HEK293 (cell line): ENCODE data around the gene PSRC1.

Source experiments
- CTCF ChIA-PET: fragments of 350-600 bp; formaldehyde crosslinking; extraction: SDS; loops from one replicate; lab custom pipeline; 2021; ENCODE audit warnings: antibody characterized with exemption; lab: Yijun Ruan, JAX
- POLR2A ChIA-PET: fragments of 300-600 bp; formaldehyde crosslinking; extraction: SDS; loops from one replicate; lab custom pipeline; 2020; ENCODE audit warnings: antibody characterized with exemption, inconsistent platforms; lab: Yijun Ruan, JAX
- H3K27ac ChIP-seq: fragments of 200-500 bp; sonication (Bioruptor generic); 2 replicates; pipeline ENCODE4 v1.5.1; 2014; ENCODE audit warnings: low read depth, low read length, control low read depth, inconsistent platforms; ENCODE audit errors: extremely low read depth
- H3K36me3 ChIP-seq, 2 experiments: fragments of 200-500 bp in 1 of 2; sonication (Bioruptor generic) in 1 of 2; 1 replicate in 1 of 2; 2 replicates in 1 of 2; pipeline ENCODE4 v1.5.1; 2014 to 2017; ENCODE audit warnings: inconsistent platforms in 2 of 2, low read length in 2 of 2; ENCODE audit not compliant: control insufficient read depth in 2 of 2, insufficient read depth in 1 of 2
- H3K4me1 ChIP-seq: fragments of 200-500 bp; sonication (Bioruptor generic); 2 replicates; pipeline ENCODE4 v1.5.1; 2014; ENCODE audit warnings: mild to moderate bottlenecking, low read length, inconsistent platforms; ENCODE audit not compliant: control insufficient read depth, insufficient read depth
- H3K4me3 ChIP-seq: 2 replicates; pipeline ENCODE4 v1.5.1; 2011; ENCODE audit warnings: low read depth, mild to moderate bottlenecking, control low read depth, low read length, moderate library complexity
- H3K9me3 ChIP-seq: fragments of 200-500 bp; sonication (Bioruptor generic); 2 replicates; pipeline ENCODE4 v1.5.1; 2014; ENCODE audit warnings: low read depth, low read length, inconsistent platforms; ENCODE audit not compliant: control insufficient read depth, insufficient read depth
- BCL11B ChIP-seq: fragments of 450-650 bp; formaldehyde crosslinking; IDR thresholded peaks from 2 replicates; pipeline ENCODE4 v1.5.1; 2016; ENCODE audit warnings: low read depth, missing biosample characterization, missing genetic modification characterization
- INSM2 ChIP-seq: fragments of 450-650 bp; formaldehyde crosslinking; IDR thresholded peaks from 2 replicates; pipeline ENCODE4 v1.5.1; 2016; ENCODE audit warnings: missing biosample characterization, missing genetic modification characterization
- KLF7 ChIP-seq: fragments of 450-650 bp; formaldehyde crosslinking; IDR thresholded peaks from 2 replicates; pipeline ENCODE4 v1.5.1; 2016; ENCODE audit warnings: missing biosample characterization, missing genetic modification characterization, borderline replicate concordance
- PRDM1 ChIP-seq: fragments of 450-650 bp; formaldehyde crosslinking; IDR thresholded peaks from 2 replicates; pipeline ENCODE4; 2016; ENCODE audit warnings: missing biosample characterization, missing genetic modification characterization
- SCRT2 ChIP-seq: fragments of 450-650 bp; formaldehyde crosslinking; IDR thresholded peaks from 2 replicates; pipeline ENCODE4 v1.5.1; 2016; ENCODE audit warnings: missing biosample characterization, missing genetic modification characterization
- SP2 ChIP-seq: fragments of 450-650 bp; formaldehyde crosslinking; IDR thresholded peaks from 2 replicates; pipeline ENCODE4 v1.5.1; 2016; ENCODE audit warnings: missing biosample characterization, missing genetic modification characterization
- ZBTB10 ChIP-seq: fragments of 450-650 bp; formaldehyde crosslinking; IDR thresholded peaks from 2 replicates; pipeline ENCODE4 v1.5.1; 2016; ENCODE audit warnings: missing biosample characterization, missing genetic modification characterization
- ZBTB7A ChIP-seq: fragments of 450-650 bp; formaldehyde crosslinking; IDR thresholded peaks from 2 replicates; pipeline ENCODE4 v1.5.1; 2016; ENCODE audit warnings: low read depth, missing biosample characterization, missing genetic modification characterization
- ZFHX2 ChIP-seq: fragments of 450-650 bp; formaldehyde crosslinking; conservative IDR thresholded peaks from 2 replicates; pipeline ENCODE4 v1.5.1; 2016; ENCODE audit warnings: missing biosample characterization, missing genetic modification characterization
- ZNF132 ChIP-seq: fragments of 450-650 bp; formaldehyde crosslinking; IDR thresholded peaks from 2 replicates; pipeline ENCODE4 v1.5.1; 2017; ENCODE audit warnings: missing biosample characterization, missing genetic modification characterization, borderline replicate concordance
- ZNF18 ChIP-seq: fragments of 450-650 bp; formaldehyde crosslinking; IDR thresholded peaks from 2 replicates; pipeline ENCODE4 v1.5.1; 2016; ENCODE audit warnings: missing biosample characterization, missing genetic modification characterization
- ZNF354C ChIP-seq: fragments of 450-650 bp; formaldehyde crosslinking; IDR thresholded peaks from 2 replicates; pipeline ENCODE4 v1.5.1; 2016; ENCODE audit warnings: missing biosample characterization, missing genetic modification characterization, low read depth, borderline replicate concordance
- ZNF398 ChIP-seq: fragments of 450-650 bp; formaldehyde crosslinking; IDR thresholded peaks from 2 replicates; pipeline ENCODE4 v1.5.1; 2017; ENCODE audit warnings: missing biosample characterization, missing genetic modification characterization
- ZNF423 ChIP-seq: fragments of 450-650 bp; formaldehyde crosslinking; IDR thresholded peaks from 2 replicates; pipeline ENCODE4 v1.5.1; 2016; ENCODE audit warnings: missing biosample characterization, missing genetic modification characterization
- ZNF449 ChIP-seq: fragments of 450-650 bp; formaldehyde crosslinking; IDR thresholded peaks from 2 replicates; pipeline ENCODE4 v1.5.1; 2017; ENCODE audit warnings: missing biosample characterization, mild to moderate bottlenecking, missing genetic modification characterization, moderate library complexity
- ZNF518A ChIP-seq: fragments of 450-650 bp; formaldehyde crosslinking; conservative IDR thresholded peaks from 2 replicates; pipeline ENCODE4 v1.5.1; 2016; ENCODE audit warnings: low read depth, missing biosample characterization, missing genetic modification characterization
- ZNF561 ChIP-seq: fragments of 450-650 bp; IDR thresholded peaks from 2 replicates; pipeline ENCODE4 v1.5.1; 2018; ENCODE audit warnings: missing biosample characterization, missing genetic modification characterization, borderline replicate concordance
- ZNF654 ChIP-seq: fragments of 450-650 bp; formaldehyde crosslinking; IDR thresholded peaks from 2 replicates; pipeline ENCODE4 v1.5.1; 2016; ENCODE audit warnings: low read depth, missing biosample characterization, missing genetic modification characterization
- ZNF76 ChIP-seq: fragments of 450-650 bp; formaldehyde crosslinking; IDR thresholded peaks from 2 replicates; pipeline ENCODE4; 2016; ENCODE audit warnings: low read depth, missing biosample characterization, missing genetic modification characterization, borderline replicate concordance

The PSRC1 gene

GRCh38 chr1:109295712-109296415 lies 12.9 kb upstream of the PSRC1 start:
- CTCF ChIA-PET: interaction anchor here (0.7 to 1.0 kb wide), 3 partner anchors 20 to 227 kb away, joined by 3 to 5 read pairs (median 3); no protein-coding TSS in a partner anchor
- Histone ChIP-seq H3K27ac (no peak overlapping the region), H3K36me3 (no peaks in the 10 kb centered on the region), H3K4me1 (no peaks in the 10 kb centered on the region), H3K9me3 (no peaks in the 10 kb centered on the region), H3K4me3 (no peak overlapping the region)
- POLR2A ChIA-PET: no interaction called here
- no peak for TF ChIP-seq SP2 (tag by site-specific recombination)
- no peak for TF ChIP-seq ZNF76
- TF ChIP-seq ZNF654 (tag by site-specific recombination): no peak
- no peak for TF ChIP-seq KLF7
- TF ChIP-seq SCRT2 (tag by site-specific recombination): no peak
- TF ChIP-seq ZNF423: no peak
- TF ChIP-seq ZNF449 (tag by site-specific recombination): no peak
- no peak for TF ChIP-seq ZNF18 (tag by site-specific recombination)
- TF ChIP-seq ZNF354C (tag by site-specific recombination): no peak
- TF ChIP-seq ZNF398 (tag by site-specific recombination): no peak
- no peak for TF ChIP-seq ZNF561 (tag by site-specific recombination)
- TF ChIP-seq PRDM1 (tag by site-specific recombination): no peak
- no peak for TF ChIP-seq BCL11B (tag by site-specific recombination)
- no peak for TF ChIP-seq ZFHX2
- TF ChIP-seq ZBTB7A: no peak
- no peak for TF ChIP-seq ZNF132 (tag by site-specific recombination)
- no peak for TF ChIP-seq INSM2
- TF ChIP-seq ZBTB10 (tag by site-specific recombination): no peak
- TF ChIP-seq ZNF518A (tag by site-specific recombination): no peak
